ENCODE measurements around the gene CEP89.
A peak's percentile ranks its signal among the peaks of the same experiment; 100 is the strongest.
"Not testable (repeated sequence)": the region's sequence is repeated elsewhere in the genome, so short reads cannot be mapped to it uniquely, and the experiment has no call there.

The CEP89 gene

DNA sequence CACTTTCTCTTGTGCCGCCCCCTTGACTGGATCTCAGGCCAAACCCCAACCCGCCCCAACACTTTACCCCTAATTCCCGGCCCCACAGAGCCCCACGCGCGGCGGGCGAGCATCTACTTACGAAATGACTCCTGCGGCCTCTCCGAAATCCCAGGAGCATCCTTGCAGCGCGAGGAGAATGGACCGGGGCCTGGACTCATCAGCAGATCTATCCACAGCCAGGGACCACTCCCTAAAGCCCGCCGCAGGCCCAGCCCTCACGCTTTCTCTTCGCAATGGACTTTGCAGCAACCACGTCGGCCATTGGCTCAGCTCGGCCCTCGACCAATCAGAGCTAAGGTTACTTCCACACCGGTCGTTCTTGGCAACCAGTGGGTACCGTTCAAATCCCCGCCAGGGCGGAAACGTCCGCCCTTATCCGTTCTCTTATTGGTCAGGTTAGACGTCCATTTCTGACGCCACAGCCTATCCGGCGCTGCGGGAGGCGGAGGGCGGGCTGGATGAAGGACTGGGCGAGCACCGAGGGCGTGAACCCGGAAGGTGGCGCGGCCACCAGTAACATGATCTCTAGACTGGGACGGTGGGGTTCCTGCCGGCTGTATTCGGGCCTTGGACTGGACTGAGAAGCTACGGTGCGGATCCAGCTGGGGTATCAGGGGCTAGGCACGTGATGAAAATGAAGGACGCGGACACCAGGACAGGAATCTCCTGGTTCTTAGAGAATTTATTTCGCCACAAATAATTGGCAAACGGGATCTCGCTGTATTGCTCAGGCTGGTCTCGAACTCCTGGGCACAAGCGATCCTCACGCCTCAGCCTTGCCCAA, at the start of gene CEP89, which contains the start of gene FAAP24:
CEP89 (minus strand) TSS at position 244 of the 826 bp plus-strand sequence; CDS start at position 160, 84 bp downstream.
FAAP24 (plus strand) TSS at position 528 of the 826 bp plus-strand sequence. CDS start 955 bp downstream, outside the sequence.
- peak; percentile 97 to 98 for DNase-seq (ENCODE audit: low spot score in 2 of 2)
- in situ Hi-C loops (cut with MboI; ENCODE audit: low sequenced_read_pairs), result loop anchor here (10.0 kb wide), 2 partner anchors 143 to 287 kb away; no protein-coding TSS in a partner anchor

DNA sequence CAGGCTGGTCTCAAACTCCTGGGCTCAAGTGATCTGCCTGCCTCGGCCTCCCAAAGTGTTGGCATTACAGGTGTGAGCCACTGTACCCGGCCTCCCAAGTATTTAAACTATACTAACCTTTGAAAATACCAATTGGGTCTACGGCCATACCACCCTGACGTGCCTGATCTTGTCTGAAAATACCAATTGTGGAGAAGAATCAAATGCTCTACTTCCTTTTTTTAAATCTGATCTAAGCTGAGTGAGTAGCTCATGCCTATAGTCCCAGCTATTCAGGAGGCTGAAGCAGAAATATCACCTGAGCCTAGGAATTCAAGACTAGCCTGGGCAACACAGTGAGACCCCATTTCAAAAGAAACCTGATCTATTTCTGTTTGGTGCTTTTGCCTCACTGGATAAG, 39.1 kb upstream of the CEP89 start:
- H3K27me3 ChIP-seq (ENCODE audit: low read depth); H3K36me3 ChIP-seq (replicated peaks); H3K4me3 ChIP-seq; H3K9me3 ChIP-seq; in situ Hi-C loops (cut with MboI; ENCODE audit: low sequenced_read_pairs); DNase-seq (ENCODE audit: low spot score in 2 of 2); H3K4me1 ChIP-seq: not testable (repeated sequence)

More for the DNA sequence above, at the start of gene CEP89, which contains the start of gene FAAP24:
- no peaks in the 10 kb centered on the region for H3K27me3 ChIP-seq (ENCODE audit: low read depth)
- H3K4me3 ChIP-seq, result peak within 1 kb of the TSS; percentile 87
- H3K9me3 ChIP-seq, result no peaks in the 10 kb centered on the region
- peaks cover 12% of the 10 kb centered on the region for H3K36me3 ChIP-seq (replicated peaks)
- peaks cover 4% of the 10 kb centered on the region; the same call in 1 of the 2 replicates for H3K4me1 ChIP-seq

DNA sequence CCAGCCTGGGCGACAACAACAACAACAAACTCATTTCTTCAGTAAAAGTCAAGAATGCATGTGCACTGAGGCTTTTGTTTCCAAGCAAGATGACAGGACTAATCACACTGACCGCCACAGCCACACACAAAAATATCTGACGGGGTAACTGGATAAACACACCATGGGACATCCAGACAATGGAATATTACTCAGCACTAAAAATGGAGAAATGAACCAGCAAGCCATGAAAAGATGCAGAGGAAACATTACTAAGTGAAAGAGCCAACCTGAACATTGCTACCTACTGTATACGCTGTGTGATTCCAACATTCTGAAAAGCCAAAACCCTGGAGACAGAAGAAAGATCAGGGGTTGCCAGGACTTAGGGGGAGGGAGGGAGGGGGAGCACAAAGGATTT, 37.0 kb upstream of the CEP89 start:
- Histone ChIP-seq H3K36me3 (replicated peaks) (peaks cover 6% of the 10 kb centered on the region), H3K9me3 (no peaks in the 10 kb centered on the region), H3K4me1 (no peaks in the 10 kb centered on the region), H3K27me3 (ENCODE audit: low read depth) (no peaks in the 10 kb centered on the region), H3K4me3 (no peak overlapping the region)
- DNase-seq (ENCODE audit: low spot score in 2 of 2), result no peak
- in situ Hi-C loops (cut with MboI; ENCODE audit: low sequenced_read_pairs), result no loop called here

DNA sequence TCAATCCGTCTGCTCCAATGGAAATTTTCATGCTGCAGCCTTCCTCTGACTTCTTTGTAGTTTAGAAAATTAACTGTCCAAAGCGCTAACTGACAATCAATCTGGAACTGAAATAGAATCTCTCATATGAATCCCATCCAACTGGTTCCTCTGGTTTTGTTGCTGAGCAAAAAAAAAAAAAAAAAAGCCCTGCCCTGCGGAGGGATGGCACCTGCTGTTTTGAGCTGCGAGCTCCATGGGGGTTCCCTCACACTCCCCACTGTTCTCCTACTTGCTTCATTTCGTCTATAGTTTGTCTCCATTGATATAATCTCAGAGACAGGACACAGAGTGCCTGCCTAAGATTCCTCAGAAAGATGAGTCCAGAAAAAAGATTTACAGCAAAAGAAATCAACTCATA, 33.7 kb upstream of the CEP89 start:
- in situ Hi-C loops (cut with MboI; ENCODE audit: low sequenced_read_pairs), result no loop called here
- no peaks in the 10 kb centered on the region for H3K27me3 ChIP-seq (ENCODE audit: low read depth)
- DNase-seq (ENCODE audit: low spot score in 2 of 2), result no peak
- H3K4me3 ChIP-seq, result no peak overlapping the region
- H3K4me1 ChIP-seq, result no peaks in the 10 kb centered on the region
- H3K9me3 ChIP-seq, result no peaks in the 10 kb centered on the region
- H3K36me3 ChIP-seq (replicated peaks), result peaks cover 11% of the 10 kb centered on the region

DNA sequence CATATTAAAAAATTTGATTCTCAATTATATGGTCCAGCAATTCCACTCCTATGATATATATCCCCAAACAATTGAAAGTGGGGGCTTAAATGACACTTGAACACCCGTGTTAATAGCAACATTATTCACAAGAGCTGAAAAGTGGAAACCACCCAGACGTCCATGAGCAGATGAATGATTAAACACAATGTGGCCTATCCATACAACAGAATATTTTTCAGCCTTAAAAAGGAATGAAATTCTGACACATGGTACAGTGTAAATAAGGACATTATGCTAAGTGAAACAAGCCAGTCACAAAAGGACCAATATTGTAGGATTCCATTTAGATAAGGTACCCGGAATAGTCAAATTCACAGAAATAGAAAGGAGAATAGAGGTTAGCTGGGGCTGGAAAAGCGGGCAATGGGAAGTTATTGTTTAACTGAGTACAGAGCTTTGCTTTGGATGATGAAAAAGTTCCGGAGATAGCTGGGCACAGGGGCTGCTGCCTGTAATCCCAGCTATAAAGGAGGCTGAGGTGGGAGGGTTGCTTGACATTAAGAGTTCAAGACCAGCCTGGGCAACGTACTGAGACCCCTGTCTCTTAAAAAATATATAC, 31.8 kb upstream of the CEP89 start:
- H3K27me3 ChIP-seq (ENCODE audit: low read depth); H3K4me3 ChIP-seq; H3K9me3 ChIP-seq; in situ Hi-C loops (cut with MboI; ENCODE audit: low sequenced_read_pairs); DNase-seq (ENCODE audit: low spot score in 2 of 2); H3K4me1 ChIP-seq: not testable (repeated sequence)
- peaks cover 11% of the 10 kb centered on the region for H3K36me3 ChIP-seq (replicated peaks)

DNA sequence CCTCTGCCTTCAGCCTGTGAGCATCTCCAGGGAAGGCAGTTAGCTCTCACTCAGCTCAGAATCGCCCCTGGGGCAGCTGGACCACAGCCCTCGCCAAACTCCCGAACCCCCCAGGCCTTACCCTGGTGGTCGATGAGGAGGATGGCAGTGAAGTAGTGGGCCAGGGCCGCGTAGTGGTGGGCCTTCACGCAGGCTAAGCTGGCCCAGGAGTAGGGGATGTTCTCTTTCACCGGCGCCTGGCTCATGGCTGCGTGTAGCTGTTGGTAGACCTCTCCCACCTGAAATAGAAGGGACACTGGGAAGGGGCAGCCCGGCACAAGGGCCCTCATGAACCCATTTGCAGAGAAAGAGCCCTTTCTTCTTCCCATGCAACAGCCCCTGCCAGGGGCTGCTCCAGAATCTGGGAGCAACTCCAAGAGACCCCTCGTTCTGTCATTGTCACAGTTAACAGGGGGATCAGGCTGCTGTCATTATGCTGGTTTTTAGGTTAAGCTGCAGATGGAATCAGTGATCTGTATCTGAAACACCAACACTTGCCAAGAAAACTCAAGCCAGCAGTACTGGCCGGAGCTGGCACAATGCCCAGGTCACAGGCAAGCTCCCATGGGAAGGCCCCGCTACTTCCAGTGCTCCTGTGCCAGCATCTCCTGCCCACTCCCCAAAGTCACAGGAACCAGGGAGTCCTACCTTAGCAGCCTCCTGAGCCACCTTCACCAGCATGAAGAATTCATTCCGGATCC, 30.5 kb upstream of the CEP89 start:
- DNase-seq (ENCODE audit: low spot score in 2 of 2); H3K4me1 ChIP-seq; H3K4me3 ChIP-seq; H3K9me3 ChIP-seq; in situ Hi-C loops (cut with MboI; ENCODE audit: low sequenced_read_pairs); H3K27me3 ChIP-seq (ENCODE audit: low read depth): not testable (repeated sequence)
- H3K36me3 ChIP-seq (replicated peaks), result peaks cover 11% of the 10 kb centered on the region

DNA sequence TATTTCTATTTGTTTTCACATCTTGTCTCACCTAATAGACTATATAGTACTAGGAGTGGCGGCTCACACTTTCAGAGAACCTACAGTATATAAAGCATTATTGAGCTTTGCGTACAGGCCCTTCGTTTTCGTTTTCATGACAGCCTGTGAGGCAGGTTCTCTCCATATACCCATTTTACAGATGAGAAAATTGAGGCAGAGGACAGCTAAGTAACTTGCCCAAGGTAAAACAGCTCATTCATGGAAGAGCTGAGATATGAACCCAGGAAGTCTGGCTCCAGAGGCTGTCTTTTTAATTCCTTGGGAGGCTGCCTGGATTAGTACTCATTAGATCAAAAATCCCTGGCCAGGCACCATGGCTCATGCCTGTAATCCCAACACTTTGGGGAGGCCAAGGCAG, 29.2 kb upstream of the CEP89 start:
- H3K4me1 ChIP-seq, result no peaks in the 10 kb centered on the region
- no peaks in the 10 kb centered on the region for H3K9me3 ChIP-seq
- no peaks in the 10 kb centered on the region for H3K27me3 ChIP-seq (ENCODE audit: low read depth)
- no peak overlapping the region for H3K4me3 ChIP-seq
- in situ Hi-C loops (cut with MboI; ENCODE audit: low sequenced_read_pairs), result no loop called here
- H3K36me3 ChIP-seq (replicated peaks), result 0 out of 2 replicates have a peak, but pooled peaks cover 5% of the 10 kb centered on the region
- DNase-seq (ENCODE audit: low spot score in 2 of 2), result no peak

DNA sequence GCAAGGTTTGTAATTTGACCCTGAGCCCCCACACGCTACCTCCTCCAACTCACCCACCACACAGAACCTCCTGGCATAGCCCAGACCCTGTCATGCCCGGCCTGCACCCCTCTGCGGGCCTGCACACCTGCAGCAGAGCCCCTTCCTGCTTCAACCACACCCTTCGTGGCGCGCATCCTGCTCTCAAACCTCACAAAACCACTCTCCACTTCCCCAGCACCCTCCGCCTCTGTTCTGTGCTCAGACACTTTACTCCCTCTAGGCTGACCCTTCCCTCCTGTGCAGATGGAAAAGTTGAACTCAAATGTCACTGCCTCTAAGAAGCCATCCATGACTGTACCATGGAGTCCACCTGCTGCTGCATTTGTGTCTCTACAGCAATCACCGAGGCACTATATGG, 28.8 kb upstream of the CEP89 start:
- in situ Hi-C loops (cut with MboI; ENCODE audit: low sequenced_read_pairs), result no loop called here
- H3K9me3 ChIP-seq, result no peaks in the 10 kb centered on the region
- DNase-seq (ENCODE audit: low spot score in 2 of 2), result no peak
- H3K36me3 ChIP-seq (replicated peaks), result 0 out of 2 replicates have a peak, but pooled peaks cover 5% of the 10 kb centered on the region
- no peaks in the 10 kb centered on the region for H3K4me1 ChIP-seq
- H3K27me3 ChIP-seq (ENCODE audit: low read depth), result no peaks in the 10 kb centered on the region
- H3K4me3 ChIP-seq, result no peak overlapping the region

DNA sequence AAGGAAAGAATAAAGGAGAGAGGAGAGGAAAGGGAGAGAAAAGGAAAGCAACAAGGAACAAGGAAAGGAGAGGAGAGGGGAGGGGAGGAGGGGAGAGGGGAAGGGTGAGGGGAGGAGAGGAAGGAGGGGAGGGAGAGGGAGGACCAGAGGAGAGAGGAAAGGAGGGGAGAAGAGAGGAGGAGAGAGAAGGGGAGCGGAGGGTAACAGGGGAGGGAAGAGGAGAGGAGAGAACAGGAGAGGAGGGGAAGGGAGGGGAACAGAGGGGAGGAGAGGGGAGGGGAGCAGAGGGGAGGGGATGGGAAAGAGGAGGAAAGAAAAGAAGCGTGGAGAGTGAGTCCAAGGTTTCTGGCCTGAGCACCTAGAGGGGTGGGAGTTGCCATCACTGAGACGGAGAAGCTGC, 27.0 kb upstream of the CEP89 start:
- DNase-seq (ENCODE audit: low spot score in 2 of 2), result no peak
- H3K36me3 ChIP-seq (replicated peaks), result 0 out of 2 replicates have a peak, but pooled peaks cover 5% of the 10 kb centered on the region
- no peaks in the 10 kb centered on the region for H3K9me3 ChIP-seq
- H3K4me1 ChIP-seq, result no peaks in the 10 kb centered on the region
- H3K4me3 ChIP-seq, result no peak overlapping the region
- in situ Hi-C loops (cut with MboI; ENCODE audit: low sequenced_read_pairs), result no loop called here
- H3K27me3 ChIP-seq (ENCODE audit: low read depth), result no peaks in the 10 kb centered on the region

DNA sequence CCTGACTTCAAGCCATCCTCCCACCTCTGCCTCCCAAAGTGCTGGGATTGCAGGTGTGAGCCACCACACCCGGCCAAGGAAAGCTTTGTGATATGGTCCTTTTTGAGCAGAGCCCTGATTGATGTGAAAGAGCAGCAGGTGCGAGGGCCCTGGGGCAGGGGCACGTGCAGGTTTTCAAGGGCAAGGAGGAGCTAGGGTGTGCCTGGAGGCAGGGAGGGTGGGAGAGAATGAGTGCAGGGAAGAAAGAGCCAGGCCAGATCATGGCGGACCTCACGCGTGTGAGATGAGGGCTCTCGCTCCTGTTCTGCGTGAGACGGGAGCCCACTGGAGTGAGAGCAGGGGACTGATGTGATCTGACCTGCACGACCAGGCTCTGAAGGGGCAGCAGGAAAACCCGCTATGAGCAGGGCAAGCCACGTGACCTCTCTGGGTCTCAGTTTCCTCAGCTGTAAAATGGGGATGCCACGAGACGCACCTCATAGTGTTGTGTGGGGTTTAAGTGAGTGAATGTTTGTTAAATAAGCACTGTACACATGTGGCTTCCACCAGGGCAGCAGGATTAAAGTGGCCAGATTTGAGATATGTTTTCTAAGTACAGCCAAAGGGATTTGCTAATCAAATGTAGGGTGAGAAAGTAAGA, 26.1 kb upstream of the CEP89 start:
- Histone ChIP-seq H3K27me3 (ENCODE audit: low read depth) (no peaks in the 10 kb centered on the region), H3K4me1 (no peaks in the 10 kb centered on the region), H3K4me3 (no peak overlapping the region), H3K9me3 (no peaks in the 10 kb centered on the region), H3K36me3 (replicated peaks) (0 out of 2 replicates have a peak, but pooled peaks cover 3% of the 10 kb centered on the region)
- in situ Hi-C loops (cut with MboI; ENCODE audit: low sequenced_read_pairs), result no loop called here
- no peak for DNase-seq (ENCODE audit: low spot score in 2 of 2)

DNA sequence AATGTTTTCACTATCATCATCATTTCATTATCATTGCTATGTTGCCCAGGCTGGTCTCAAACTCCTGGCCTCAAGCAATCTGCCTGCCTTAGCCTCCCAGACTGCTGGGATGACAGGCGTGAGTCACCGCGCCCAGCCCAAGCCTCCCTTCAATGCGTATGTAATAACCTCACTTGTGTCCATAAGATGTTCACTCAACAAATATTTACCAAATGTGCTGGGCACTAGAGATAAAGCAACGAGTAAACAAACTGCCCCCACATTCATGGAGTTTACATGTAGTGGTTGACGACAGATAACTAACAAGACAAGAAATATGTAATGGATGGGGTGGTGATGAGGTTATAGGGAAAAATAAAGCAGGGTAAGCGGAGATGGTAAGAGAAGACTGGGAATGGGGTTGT, 25.3 kb upstream of the CEP89 start:
- DNase-seq (ENCODE audit: low spot score in 2 of 2); in situ Hi-C loops (cut with MboI; ENCODE audit: low sequenced_read_pairs); H3K9me3 ChIP-seq; H3K27me3 ChIP-seq (ENCODE audit: low read depth); H3K4me1 ChIP-seq; H3K4me3 ChIP-seq; H3K36me3 ChIP-seq (replicated peaks): not testable (repeated sequence)

DNA sequence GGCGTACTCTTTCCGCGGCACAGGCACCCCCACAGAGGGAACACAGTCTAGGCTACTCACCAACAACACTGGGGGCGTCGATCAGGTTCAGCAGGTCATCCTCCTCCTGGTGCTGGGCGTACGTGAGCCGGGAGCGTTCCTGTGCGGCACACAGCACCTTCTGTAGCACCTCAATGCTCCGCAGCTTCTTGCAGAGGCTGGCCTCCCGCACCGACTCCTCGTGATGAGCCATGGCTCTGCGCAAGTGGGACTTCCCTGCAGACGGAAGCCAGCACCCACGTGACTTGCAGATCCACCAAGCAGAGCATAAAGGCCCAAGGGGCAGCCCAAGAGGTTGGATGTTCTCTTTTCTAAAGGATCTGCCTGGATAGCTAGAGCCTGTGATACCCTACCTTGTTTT, 24.2 kb upstream of the CEP89 start:
- in situ Hi-C loops (cut with MboI; ENCODE audit: low sequenced_read_pairs); H3K36me3 ChIP-seq (replicated peaks); H3K4me1 ChIP-seq; H3K27me3 ChIP-seq (ENCODE audit: low read depth); DNase-seq (ENCODE audit: low spot score in 2 of 2); H3K4me3 ChIP-seq; H3K9me3 ChIP-seq: not testable (repeated sequence)

DNA sequence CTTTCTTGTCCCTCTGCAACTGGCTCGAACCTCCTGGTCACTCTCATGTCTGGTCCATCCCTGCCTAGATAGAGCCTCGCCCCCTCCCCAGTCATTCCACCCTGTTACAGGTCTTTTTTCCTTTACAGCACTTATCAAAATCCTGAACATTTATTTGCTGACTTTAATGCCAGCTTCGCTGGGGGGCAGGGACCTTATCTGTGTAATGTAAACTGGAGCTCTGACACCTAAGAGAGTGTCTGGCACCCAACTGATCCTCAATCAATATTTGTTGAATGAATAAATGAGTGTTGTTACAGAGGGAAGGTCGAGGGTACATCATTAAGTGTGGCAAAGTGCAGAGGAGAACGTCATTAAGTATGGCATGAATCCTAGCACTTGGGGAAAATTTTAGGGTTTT, 17.0 kb upstream of the CEP89 start:
- H3K36me3 ChIP-seq (replicated peaks), result no peaks in the 10 kb centered on the region; the same call in 1 of the 2 replicates
- no peaks in the 10 kb centered on the region for H3K27me3 ChIP-seq (ENCODE audit: low read depth)
- no peaks in the 10 kb centered on the region for H3K9me3 ChIP-seq
- H3K4me3 ChIP-seq, result no peak overlapping the region
- DNase-seq (ENCODE audit: low spot score in 2 of 2), result no peak
- H3K4me1 ChIP-seq, result no peaks in the 10 kb centered on the region
- in situ Hi-C loops (cut with MboI; ENCODE audit: low sequenced_read_pairs), result no loop called here
